ENCODE measurements around the gene SDR39U1. TPM values are rescaled to one million over a fixed set of nuclear protein-coding genes. Genes with fewer than 3 reads are reported as not detected.

The SDR39U1 gene
- total RNA-seq, 1 donor from 2014 or later = 68.2 TPM

DNA sequence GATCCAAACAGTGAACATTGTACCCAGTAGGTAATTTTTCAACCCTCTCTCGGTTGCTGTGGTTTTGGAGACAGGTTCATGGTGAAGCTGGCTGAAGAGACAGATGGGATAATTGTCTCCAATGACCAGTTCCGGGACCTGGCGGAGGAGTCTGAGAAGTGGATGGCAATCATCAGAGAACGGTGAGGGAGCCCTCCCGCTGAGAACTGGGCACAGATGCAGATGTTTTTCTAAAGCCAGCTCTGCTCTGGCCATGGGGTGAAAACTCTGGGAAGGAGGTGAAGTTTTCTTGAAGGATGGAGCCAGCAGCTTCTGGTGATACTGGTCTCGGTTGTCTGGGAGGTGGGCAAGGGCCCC lies 6.6 kb downstream of the SDR39U1 start:
- DNase-seq (ENCODE audit: low spot score, unreplicated experiment) = no peak
- H3K27ac Mint-ChIP-seq = no peak overlapping the region
- H3K4me3 Mint-ChIP-seq (ENCODE audit: low read depth) = no peak overlapping the region
- no peaks in the 10 kb centered on the region for H3K9me3 Mint-ChIP-seq (ENCODE audit: low read depth)
- H3K4me1 Mint-ChIP-seq (ENCODE audit: low read depth) = peaks cover 23% of the 10 kb centered on the region
- TF ChIP-seq, protein P1, sequence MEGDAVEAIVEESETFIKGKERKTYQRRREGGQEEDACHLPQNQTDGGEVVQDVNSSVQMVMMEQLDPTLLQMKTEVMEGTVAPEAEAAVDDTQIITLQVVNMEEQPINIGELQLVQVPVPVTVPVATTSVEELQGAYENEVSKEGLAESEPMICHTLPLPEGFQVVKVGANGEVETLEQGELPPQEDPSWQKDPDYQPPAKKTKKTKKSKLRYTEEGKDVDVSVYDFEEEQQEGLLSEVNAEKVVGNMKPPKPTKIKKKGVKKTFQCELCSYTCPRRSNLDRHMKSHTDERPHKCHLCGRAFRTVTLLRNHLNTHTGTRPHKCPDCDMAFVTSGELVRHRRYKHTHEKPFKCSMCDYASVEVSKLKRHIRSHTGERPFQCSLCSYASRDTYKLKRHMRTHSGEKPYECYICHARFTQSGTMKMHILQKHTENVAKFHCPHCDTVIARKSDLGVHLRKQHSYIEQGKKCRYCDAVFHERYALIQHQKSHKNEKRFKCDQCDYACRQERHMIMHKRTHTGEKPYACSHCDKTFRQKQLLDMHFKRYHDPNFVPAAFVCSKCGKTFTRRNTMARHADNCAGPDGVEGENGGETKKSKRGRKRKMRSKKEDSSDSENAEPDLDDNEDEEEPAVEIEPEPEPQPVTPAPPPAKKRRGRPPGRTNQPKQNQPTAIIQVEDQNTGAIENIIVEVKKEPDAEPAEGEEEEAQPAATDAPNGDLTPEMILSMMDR (IDR thresholded peaks at IDR 0.05; ENCODE audit: unreplicated experiment) = no peak
- peaks cover 20% of the 10 kb centered on the region for H3K36me3 Mint-ChIP-seq (ENCODE audit: insufficient read depth)
- H3K27me3 Mint-ChIP-seq = no peaks in the 10 kb centered on the region

DNA sequence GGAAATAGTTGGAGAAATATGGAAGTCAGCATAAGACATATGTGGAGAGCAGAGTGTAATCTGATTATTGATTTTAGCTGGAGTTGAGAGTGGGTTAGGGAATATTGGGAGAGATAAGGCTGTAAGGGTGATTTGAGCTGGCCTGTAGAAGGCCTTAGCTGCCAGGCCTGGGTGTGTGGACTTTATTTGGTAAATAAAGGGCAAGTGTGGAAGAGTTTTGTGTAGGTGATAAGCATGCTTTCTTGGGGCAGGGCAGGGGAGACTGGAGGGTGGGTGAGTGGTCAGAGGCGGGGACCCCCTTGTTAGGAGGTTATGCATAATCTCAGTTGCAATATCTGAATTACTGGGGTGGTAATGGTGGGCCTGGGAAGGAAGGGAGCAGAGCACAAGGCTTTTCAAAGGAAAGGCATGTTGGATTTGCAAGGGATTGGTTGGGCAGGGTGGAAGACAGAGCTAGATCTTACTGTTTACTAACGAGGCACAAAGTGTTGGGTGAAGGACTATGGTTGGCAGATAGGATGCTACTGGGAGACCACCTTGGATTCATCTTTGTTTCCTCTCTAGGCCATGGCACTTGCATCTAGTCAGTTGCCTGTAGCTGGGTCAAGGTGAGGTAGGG lies 7.3 kb downstream of the SDR39U1 start:
- Mint-ChIP-seq H3K36me3 (ENCODE audit: insufficient read depth) (peaks cover 18% of the 10 kb centered on the region), H3K27me3 (no peaks in the 10 kb centered on the region), H3K27ac (no peak overlapping the region), H3K4me3 (ENCODE audit: low read depth) (no peak overlapping the region), H3K9me3 (ENCODE audit: low read depth) (no peaks in the 10 kb centered on the region), H3K4me1 (ENCODE audit: low read depth) (peaks cover 23% of the 10 kb centered on the region)
- no peak for DNase-seq (ENCODE audit: low spot score, unreplicated experiment)
- TF ChIP-seq, protein P1 (IDR thresholded peaks at IDR 0.05; ENCODE audit: unreplicated experiment) = no peak

DNA sequence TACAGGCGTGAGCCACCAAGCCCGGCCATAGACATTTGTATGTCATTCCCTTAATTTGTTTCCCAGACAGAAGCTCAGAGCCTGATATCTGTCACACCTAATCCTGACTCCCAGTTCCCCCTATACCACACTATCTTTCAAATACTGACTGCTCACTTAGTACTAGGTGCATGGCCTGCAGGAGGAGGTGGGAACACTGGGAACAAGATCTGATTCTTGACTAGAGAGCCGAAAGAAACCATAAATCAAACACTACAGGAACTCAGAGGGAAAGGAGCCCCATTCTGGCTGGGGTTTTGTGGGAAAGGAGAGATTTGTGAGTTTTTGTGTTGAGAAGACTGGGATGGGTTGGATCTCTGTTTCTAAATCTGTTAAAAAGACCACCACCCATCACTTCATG lies 7.9 kb downstream of the SDR39U1 start:
- TF ChIP-seq, protein P1 (IDR thresholded peaks at IDR 0.05; ENCODE audit: unreplicated experiment) = no peak
- no peaks in the 10 kb centered on the region for H3K9me3 Mint-ChIP-seq (ENCODE audit: low read depth)
- H3K27me3 Mint-ChIP-seq = no peaks in the 10 kb centered on the region
- H3K36me3 Mint-ChIP-seq (ENCODE audit: insufficient read depth) = peaks cover 18% of the 10 kb centered on the region
- no peak overlapping the region for H3K4me3 Mint-ChIP-seq (ENCODE audit: low read depth)
- no peak for DNase-seq (ENCODE audit: low spot score, unreplicated experiment)
- H3K4me1 Mint-ChIP-seq (ENCODE audit: low read depth) = peaks cover 23% of the 10 kb centered on the region
- peak overlapping the region; percentile 9 for H3K27ac Mint-ChIP-seq

DNA sequence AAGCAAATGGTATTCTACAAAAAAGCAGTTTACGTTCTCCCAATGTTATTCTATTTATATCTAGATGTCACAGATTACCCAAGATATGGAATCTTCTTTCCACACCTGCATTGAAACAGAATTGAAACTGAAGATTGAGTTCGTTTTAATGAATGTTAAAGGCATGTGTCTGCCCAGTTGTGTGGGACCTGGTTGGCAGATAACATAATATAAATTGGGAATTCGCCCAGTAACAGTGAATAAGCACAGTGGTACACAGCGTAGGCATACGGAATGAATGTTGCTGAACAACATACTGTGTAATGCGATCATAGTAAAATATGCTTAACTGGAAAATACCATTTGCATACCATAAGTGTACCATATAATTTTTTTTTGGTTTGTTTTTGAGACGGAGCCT lies 8.5 kb downstream of the SDR39U1 start:
- Mint-ChIP-seq H3K9me3 (ENCODE audit: low read depth) (no peaks in the 10 kb centered on the region), H3K36me3 (ENCODE audit: insufficient read depth) (peaks cover 18% of the 10 kb centered on the region), H3K4me1 (ENCODE audit: low read depth) (peaks cover 25% of the 10 kb centered on the region), H3K27me3 (no peaks in the 10 kb centered on the region), H3K4me3 (ENCODE audit: low read depth) (no peak overlapping the region), H3K27ac (no peak overlapping the region)
- TF ChIP-seq, protein P1 (IDR thresholded peaks at IDR 0.05; ENCODE audit: unreplicated experiment) = no peak
- DNase-seq (ENCODE audit: low spot score, unreplicated experiment) = no peak

DNA sequence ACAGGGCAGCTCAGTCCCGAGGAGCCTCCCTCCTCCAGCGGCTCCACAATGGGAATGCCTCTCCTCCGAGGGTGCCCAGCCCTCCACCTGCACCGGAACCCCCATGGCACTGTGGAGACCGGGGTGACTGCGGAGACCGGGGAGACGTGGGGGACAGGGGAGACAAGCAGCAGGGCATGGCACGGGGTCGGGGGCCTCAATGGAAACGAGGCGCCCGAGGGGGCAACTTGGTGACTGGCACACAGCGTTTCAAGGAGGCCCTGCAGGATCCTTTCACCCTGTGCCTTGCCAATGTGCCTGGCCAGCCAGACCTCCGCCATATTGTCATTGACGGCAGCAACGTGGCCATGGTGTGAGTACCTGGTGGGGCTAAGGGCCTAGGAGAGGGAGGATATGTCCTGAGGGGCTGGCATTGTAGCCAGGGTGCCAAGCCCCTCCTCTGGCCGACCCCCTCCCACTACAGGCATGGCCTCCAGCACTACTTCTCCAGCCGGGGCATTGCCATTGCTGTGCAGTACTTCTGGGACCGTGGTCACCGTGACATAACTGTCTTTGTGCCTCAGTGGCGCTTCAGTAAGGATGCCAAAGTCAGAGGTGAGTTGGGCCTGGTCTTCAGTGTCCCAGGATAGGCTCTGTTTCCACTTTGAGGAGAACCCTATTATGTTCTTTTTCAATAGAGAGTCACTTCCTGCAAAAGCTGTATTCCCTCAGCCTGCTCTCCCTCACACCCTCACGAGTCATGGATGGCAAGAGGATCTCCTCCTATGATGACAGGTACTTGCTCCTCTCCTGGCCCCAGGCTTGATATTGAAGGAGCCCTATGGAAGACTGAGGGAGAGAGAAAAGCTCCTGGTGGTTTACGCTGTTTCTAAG lies 10.1 kb downstream of the SDR39U1 start:
- no peaks in the 10 kb centered on the region for H3K27me3 Mint-ChIP-seq
- H3K9me3 Mint-ChIP-seq (ENCODE audit: low read depth) = no peaks in the 10 kb centered on the region
- peaks cover 11% of the 10 kb centered on the region for H3K36me3 Mint-ChIP-seq (ENCODE audit: insufficient read depth)
- no peak overlapping the region for H3K4me3 Mint-ChIP-seq (ENCODE audit: low read depth)
- peaks cover 27% of the 10 kb centered on the region for H3K4me1 Mint-ChIP-seq (ENCODE audit: low read depth)
- H3K27ac Mint-ChIP-seq = peak overlapping the region; percentile 31
- no peak for DNase-seq (ENCODE audit: low spot score, unreplicated experiment)
- TF ChIP-seq, protein P1 (IDR thresholded peaks at IDR 0.05; ENCODE audit: unreplicated experiment) = no peak

All from progenitor cell of endocrine pancreas (in vitro differentiated cells).